NK-92 (cell line): ENCODE results near the gene AFAP1.

Experiments
- DNase-seq: peaks from one replicate; lab custom pipeline; 2025; ENCODE audit not compliant: unreplicated experiment; lab: John Stamatoyannopoulos, UW

AFAP1 gene

DNA sequence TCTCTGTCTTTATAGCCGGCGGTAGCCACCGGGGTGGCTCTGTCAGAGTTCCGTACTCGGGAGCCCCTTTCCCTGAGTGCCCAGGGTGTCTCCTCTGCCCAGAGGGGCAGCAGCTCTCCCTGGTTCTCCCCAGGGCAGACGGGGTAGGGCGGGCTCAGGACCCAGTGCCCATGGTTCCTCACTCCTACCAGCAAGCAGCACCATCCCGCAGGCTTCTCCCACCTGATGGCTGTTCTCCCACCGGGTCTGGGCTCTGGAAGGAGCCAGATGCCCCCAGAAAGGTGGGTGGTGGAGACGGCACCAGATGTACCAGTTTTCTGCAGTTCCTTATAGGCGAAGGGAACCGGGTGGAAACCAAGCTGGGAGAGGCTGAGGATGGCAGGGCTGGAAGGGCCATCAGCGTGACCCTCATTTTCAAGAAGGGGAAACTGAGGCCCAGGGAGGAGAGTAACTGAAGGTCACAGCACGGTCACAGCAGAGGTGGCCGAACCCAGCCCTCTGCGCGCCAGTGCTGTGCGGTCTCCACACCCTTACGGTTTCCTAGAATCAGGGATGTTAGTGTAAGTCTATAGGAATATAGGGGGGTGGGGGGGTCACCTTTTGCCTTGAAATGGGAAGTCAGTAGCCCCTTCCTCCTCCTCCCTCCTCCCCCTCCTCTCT lies 198.7 kb downstream of the AFAP1 start:
- no peak for DNase-seq

GRCh38 chr4:7739918-7740865 lies 199.5 kb downstream of the AFAP1 start:
- no peak for DNase-seq

- no peak for DNase-seq
These were observed 200.4 kb downstream of the AFAP1 start for GRCh38 chr4:7739077-7739917.

DNA sequence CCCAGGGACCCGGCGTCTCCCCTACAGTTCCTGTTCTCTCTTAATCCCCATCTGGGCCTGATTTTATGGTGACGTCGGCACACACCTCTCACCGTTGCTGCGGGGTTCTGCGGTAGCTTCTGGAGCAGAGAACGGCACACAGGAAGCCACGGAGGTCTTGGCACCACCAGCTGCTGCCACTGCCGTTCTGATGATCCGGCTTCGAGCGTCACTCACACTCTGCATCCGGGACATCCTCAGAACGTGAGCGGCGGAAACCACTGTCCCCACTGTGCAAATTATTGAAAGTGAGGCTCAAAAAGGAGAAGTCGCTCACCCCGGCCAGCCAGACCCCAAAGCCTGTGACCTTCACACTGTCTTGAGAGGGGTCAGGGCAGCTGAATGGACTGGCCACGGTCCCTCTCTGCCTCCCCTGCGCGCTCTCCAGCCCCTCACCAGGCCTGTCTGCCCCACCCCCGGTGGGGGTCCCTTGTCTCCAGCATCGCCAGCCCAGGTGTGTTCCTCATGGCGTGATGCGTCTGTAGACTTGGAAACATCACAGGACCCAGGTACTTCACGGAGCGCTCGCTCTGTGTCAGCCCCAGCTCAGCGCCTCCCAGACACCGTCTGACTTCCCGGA lies 201.1 kb downstream of the AFAP1 start:
- DNase-seq: no peak

- no peak for DNase-seq
These were observed 201.8 kb downstream of the AFAP1 start for GRCh38 chr4:7737752-7738457.

DNA sequence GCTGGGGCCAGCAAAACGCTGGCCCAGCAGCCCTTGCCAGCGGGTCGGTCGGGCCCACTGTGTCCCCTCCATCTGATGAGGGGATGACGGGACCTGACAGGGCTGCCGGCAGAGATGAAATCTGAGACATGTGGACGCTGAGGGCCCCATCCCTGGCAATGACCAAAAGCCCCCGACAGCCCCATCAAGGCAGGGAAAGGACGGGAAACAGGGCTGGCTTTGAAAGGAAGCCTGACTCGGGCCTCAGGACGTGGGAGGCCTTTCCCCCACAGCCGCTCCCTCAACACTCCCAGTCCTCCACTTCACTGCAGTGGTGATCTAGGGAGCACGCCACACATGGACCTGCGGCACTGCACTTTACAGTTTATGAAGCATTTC lies 202.4 kb downstream of the AFAP1 start:
- no peak for DNase-seq

- DNase-seq: no peak
These were observed 203.0 kb downstream of the AFAP1 start for GRCh38 chr4:7736436-7737267.

- DNase-seq: no peak
These were observed 203.7 kb downstream of the AFAP1 start for GRCh38 chr4:7735961-7736360.

DNA sequence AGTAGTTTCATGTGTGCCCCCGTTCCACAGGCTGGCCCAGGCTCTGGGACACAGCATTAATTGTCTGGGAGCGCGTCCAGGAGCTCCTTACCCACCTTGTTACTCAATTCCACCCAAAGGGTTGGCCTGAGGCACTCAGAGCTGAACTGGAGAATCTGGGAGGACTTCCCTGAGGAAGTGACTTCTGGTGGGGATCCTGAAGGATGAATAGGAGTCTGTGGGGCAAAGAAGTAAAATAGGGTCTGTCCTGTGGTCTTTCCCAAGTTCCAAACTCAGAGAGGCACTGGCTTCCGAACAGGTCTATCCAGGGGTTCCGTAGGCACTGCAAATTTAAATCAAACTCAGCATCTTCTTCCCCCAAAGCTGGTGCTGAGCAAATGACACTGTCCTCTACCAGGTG lies 204.3 kb downstream of the AFAP1 start:
- DNase-seq: no peak

DNA sequence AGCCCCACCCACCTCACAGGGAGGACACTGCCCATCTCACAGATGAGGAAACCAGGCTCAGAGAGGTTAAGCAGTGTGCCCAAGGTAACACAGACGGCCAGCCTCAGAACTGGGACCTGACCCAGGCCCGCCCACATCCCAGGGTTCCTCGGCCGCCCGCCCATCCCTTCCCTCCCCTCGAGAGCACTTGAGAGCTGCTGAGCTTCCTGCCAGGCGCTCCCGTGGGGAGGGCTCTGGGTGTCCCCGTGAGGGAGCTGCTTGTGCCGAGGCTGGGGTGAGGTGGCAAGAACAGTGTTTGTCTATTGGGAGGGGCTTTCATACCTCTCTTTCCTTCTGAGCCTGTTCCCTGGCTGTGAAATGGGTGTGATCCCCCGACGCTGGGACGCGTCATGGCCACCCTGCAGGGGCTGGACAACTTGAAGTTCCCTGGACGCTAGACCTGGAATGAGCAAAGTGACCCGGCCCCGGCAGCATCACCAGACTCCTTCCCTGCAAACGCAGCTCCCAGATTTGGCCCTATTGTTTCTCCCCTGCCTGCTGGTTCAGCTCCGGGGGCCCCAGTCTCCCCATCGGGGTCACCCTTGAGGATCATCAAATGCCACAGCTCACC lies 204.9 kb downstream of the AFAP1 start:
- DNase-seq: no peak

GRCh38 chr4:7733801-7734650 lies 205.6 kb downstream of the AFAP1 start:
- DNase-seq: no peak

DNA sequence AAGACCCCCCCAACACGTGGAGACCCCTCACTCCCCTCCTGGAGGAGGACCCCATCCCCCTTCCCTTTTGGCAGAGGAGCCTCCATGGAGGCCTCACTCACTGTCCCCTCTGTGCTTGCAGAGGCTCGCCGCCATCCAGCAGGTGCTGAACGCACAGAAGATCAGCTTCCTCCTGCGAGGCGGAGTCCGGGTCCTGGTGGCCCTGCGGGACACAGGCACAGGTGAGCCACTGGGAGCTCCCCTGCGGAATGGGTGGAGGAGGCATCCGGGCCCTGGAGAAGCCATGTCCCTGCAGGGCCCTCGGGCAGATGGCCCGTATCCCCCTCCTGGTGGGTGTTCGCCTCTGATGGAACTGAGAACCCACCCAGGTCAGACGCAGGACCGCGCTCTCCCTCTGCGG lies 206.5 kb downstream of the AFAP1 start:
- no peak for DNase-seq

GRCh38 chr4:7732263-7732662 lies 207.4 kb downstream of the AFAP1 start:
- DNase-seq: no peak

DNA sequence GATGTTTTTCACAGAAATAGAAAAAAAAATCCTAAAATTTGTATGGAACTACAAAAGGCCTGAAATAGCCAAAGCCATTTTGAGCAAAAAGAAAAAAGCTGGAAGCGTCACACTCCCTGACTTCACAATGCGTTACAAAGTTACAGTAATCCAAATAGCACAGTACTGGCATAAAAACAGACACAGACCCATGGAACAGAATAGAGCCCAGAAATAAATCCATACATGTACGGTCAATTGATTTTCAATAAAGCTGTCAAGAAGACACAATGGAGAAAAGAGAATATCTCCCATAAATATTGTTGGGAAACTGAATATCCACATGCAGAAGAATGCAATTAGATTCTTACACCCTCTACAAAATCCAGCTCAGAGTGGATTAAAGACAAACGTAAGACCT lies 208.2 kb downstream of the AFAP1 start:
- DNase-seq: no peak

GRCh38 chr4:7727749-7728148 lies 211.9 kb downstream of the AFAP1 start:
- DNase-seq: no peak

GRCh38 chr4:7726665-7727413 lies 212.8 kb downstream of the AFAP1 start:
- DNase-seq: no peak

GRCh38 chr4:7725951-7726350 lies 213.7 kb downstream of the AFAP1 start:
- no peak for DNase-seq

DNA sequence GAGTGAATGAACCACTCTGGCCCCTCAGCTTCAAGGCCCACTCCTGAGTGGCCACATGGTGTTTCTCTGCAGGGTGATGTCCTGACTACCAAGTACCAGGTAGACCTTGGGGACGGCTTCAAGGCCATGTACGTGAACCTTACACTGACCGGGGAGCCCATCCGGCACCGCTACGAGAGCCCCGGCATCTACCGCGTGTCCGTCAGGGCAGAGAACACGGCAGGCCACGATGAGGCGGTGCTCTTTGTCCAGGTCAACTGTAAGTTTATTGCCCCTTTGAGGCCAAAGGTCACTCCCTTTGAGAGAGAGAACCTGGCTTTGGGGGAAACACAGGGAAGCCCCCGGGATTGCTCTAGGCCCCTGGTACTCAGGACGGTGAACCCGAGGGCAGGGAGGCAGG lies 216.0 kb downstream of the AFAP1 start:
- no peak for DNase-seq
